DOHH2 (cell line): ENCODE data around the gene TF.

ENCODE experiments used
- H3F3A ChIP-seq: fragments of 200-600 bp; sonication (generic), shearing (Covaris generic); 2 replicates; pipeline ENCODE4 v1.6.0; 2016; ENCODE audit warnings: antibody characterized with exemption, mild to moderate bottlenecking; ENCODE audit not compliant: control insufficient read depth, insufficient read depth
- H3K27ac ChIP-seq: fragments of 200-600 bp; sonication (generic); 2 replicates; pipeline ENCODE4 v1.5.1; 2014; ENCODE audit warnings: low read depth, mild to moderate bottlenecking, low read length, moderate library complexity
- H3K27me3 ChIP-seq: fragments of 200-600 bp; sonication (generic); 2 replicates; pipeline ENCODE4 v1.6.1; 2014; ENCODE audit warnings: mild to moderate bottlenecking, low read length, mixed read lengths; ENCODE audit not compliant: control insufficient read depth
- H3K36me3 ChIP-seq: fragments of 200-600 bp; sonication (generic); 2 replicates; pipeline ENCODE4 v1.6.1; 2014; ENCODE audit warnings: mild to moderate bottlenecking, low read length, moderate library complexity, mixed read lengths; ENCODE audit not compliant: control insufficient read depth
- H3K4me1 ChIP-seq: fragments of 200-600 bp; sonication (generic); 2 replicates; pipeline ENCODE4 v1.6.1; 2014; ENCODE audit warnings: mild to moderate bottlenecking, low read length, mixed read lengths; ENCODE audit not compliant: control insufficient read depth
- H3K4me2 ChIP-seq: fragments of 200-600 bp; sonication (generic); 2 replicates; pipeline ENCODE4 v1.6.0; 2014; ENCODE audit warnings: mild to moderate bottlenecking, low read length, moderate library complexity
- H3K4me3 ChIP-seq: fragments of 200-600 bp; sonication (generic); 2 replicates; pipeline ENCODE4 v1.5.1; 2014; ENCODE audit warnings: mild to moderate bottlenecking, low read length, mixed read lengths
- H3K79me2 ChIP-seq: fragments of 200-600 bp; sonication (generic); 2 replicates; pipeline ENCODE4 v1.6.1; 2014; ENCODE audit warnings: mild to moderate bottlenecking, low read length, mixed read lengths; ENCODE audit not compliant: control insufficient read depth
- H3K9me2 ChIP-seq: fragments of 200-600 bp; sonication (generic); replicated peaks from 2 replicates; pipeline ENCODE4 v1.6.1; 2014; ENCODE audit warnings: mild to moderate bottlenecking, low read length, mixed read lengths; ENCODE audit not compliant: control insufficient read depth
- H3K9me3 ChIP-seq: fragments of 200-600 bp; sonication (generic); 2 replicates; pipeline ENCODE4 v1.6.1; 2014; ENCODE audit warnings: antibody characterized with exemption, low read length, mixed read lengths; ENCODE audit not compliant: control insufficient read depth, insufficient read depth
- H4K20me1 ChIP-seq: fragments of 200-600 bp; sonication (generic); 2 replicates; pipeline ENCODE4 v1.6.0; 2014; ENCODE audit warnings: low read depth, mild to moderate bottlenecking, antibody characterized with exemption, low read length, moderate library complexity; ENCODE audit not compliant: control insufficient read depth, insufficient read depth
- CTCF ChIP-seq: fragments of 200-600 bp; sonication (generic); IDR thresholded peaks from one replicate; pipeline ENCODE4 v1.5.1; 2014; ENCODE audit warnings: antibody characterized with exemption, mild to moderate bottlenecking, low read depth, low read length; ENCODE audit not compliant: poor library complexity, severe bottlenecking
- EZH2phosphoT487 ChIP-seq: fragments of 200-600 bp; sonication (generic); IDR thresholded peaks from 2 replicates; pipeline ENCODE4 v1.6.1; 2017; ENCODE audit warnings: borderline replicate concordance, mild to moderate bottlenecking, antibody characterized with exemption, low read length, moderate library complexity, mixed read lengths

The TF gene

GRCh38 chr3:133805702-133806475 is 59.7 kb downstream of the TF start, which contains the start of gene SRPRB:
SRPRB (plus strand) TSS chr3:133805815; CDS start chr3:133805849, 34 bp downstream.
- H3K27ac ChIP-seq = peak within 1 kb of the TSS; percentile 16; the same call in 1 of the 2 replicates
- H3K9me2 ChIP-seq = no peaks in the 10 kb centered on the region
- no peak for TF ChIP-seq CTCF
- TF ChIP-seq EZH2phosphoT487 = no peak
- peak within 1 kb of the TSS; percentile 97 for H3K4me2 ChIP-seq
- no peaks in the 10 kb centered on the region for H3K27me3 ChIP-seq
- peak within 1 kb of the TSS; percentile 99 for H3K4me3 ChIP-seq
- peaks cover 46% of the 10 kb centered on the region for H3K36me3 ChIP-seq
- H4K20me1 ChIP-seq = 0 out of 2 replicates have a peak, but pooled peaks cover 3% of the 10 kb centered on the region
- H3K79me2 ChIP-seq = peaks cover 31% of the 10 kb centered on the region
- no peaks in the 10 kb centered on the region for H3F3A ChIP-seq
- H3K9me3 ChIP-seq = no peaks in the 10 kb centered on the region
- peaks cover 20% of the 10 kb centered on the region for H3K4me1 ChIP-seq

GRCh38 chr3:133812872-133813271 is 66.7 kb downstream of the TF start:
- no peaks in the 10 kb centered on the region for H3K9me2 ChIP-seq
- H3K27ac ChIP-seq = no peak overlapping the region
- H3F3A ChIP-seq = no peaks in the 10 kb centered on the region
- H3K4me3 ChIP-seq = no peak overlapping the region
- TF ChIP-seq CTCF (no peak), EZH2phosphoT487 (no peak)
- no peaks in the 10 kb centered on the region for H3K9me3 ChIP-seq
- no peaks in the 10 kb centered on the region for H3K4me1 ChIP-seq
- no peaks in the 10 kb centered on the region for H4K20me1 ChIP-seq
- no peaks in the 10 kb centered on the region for H3K27me3 ChIP-seq
- peaks cover 9% of the 10 kb centered on the region for H3K79me2 ChIP-seq
- no peak overlapping the region for H3K4me2 ChIP-seq
- H3K36me3 ChIP-seq = peaks cover 89% of the 10 kb centered on the region

GRCh38 chr3:133815386-133815785 is 69.2 kb downstream of the TF start:
- H3F3A ChIP-seq = peaks cover 6% of the 10 kb centered on the region; the same call in 1 of the 2 replicates
- no peaks in the 10 kb centered on the region for H3K9me3 ChIP-seq
- H3K4me2 ChIP-seq = no peak overlapping the region
- TF ChIP-seq EZH2phosphoT487 = no peak
- TF ChIP-seq CTCF = no peak
- no peaks in the 10 kb centered on the region for H4K20me1 ChIP-seq
- no peak overlapping the region for H3K27ac ChIP-seq
- no peaks in the 10 kb centered on the region for H3K4me1 ChIP-seq
- no peaks in the 10 kb centered on the region for H3K27me3 ChIP-seq
- no peak overlapping the region for H3K4me3 ChIP-seq
- H3K79me2 ChIP-seq = no peaks in the 10 kb centered on the region
- peaks cover 88% of the 10 kb centered on the region for H3K36me3 ChIP-seq
- no peaks in the 10 kb centered on the region for H3K9me2 ChIP-seq
